Mesenchymal stem cell (in vitro differentiated cells and primary cell): Measurements from ENCODE around the gene CUL4A.

Source experiments
- DNase-seq: peaks from one replicate; pipeline ENCODE4 v3.0.0-alpha.2; 2013
- H2AFZ ChIP-seq: one replicate; pipeline ENCODE4 v1.6.1; 2013; ENCODE audit warnings: low read depth, mild to moderate bottlenecking, control low read depth, inconsistent platforms, low read length, moderate library complexity
- H2AK5ac ChIP-seq: 2 replicates; pipeline ENCODE4 v1.6.1; 2013; ENCODE audit warnings: low read length, moderate library complexity, mild to moderate bottlenecking, inconsistent platforms; ENCODE audit not compliant: severe bottlenecking
- H2BK120ac ChIP-seq: one replicate; pipeline ENCODE4 v1.6.1; 2013; ENCODE audit warnings: low read depth, mild to moderate bottlenecking, inconsistent platforms, low read length, moderate library complexity
- H2BK12ac ChIP-seq, 2 experiments: one replicate each; pipeline ENCODE4 v1.6.1; 2013; ENCODE audit warnings: inconsistent platforms in 2 of 2, low read length in 2 of 2, mild to moderate bottlenecking in 2 of 2, moderate library complexity in 2 of 2, control low read depth in 1 of 2
- H2BK15ac ChIP-seq: one replicate; pipeline ENCODE4 v1.6.1; 2013; ENCODE audit warnings: mild to moderate bottlenecking, low read depth, inconsistent platforms; ENCODE audit not compliant: poor library complexity, severe bottlenecking
- H2BK5ac ChIP-seq: 2 replicates; pipeline ENCODE4 v1.6.1; 2013; ENCODE audit warnings: low read depth, mild to moderate bottlenecking, low read length, control low read depth, inconsistent platforms; ENCODE audit not compliant: poor library complexity, severe bottlenecking
- H3K14ac ChIP-seq, 2 experiments: one replicate each; pipeline ENCODE4 v1.6.1; 2013; ENCODE audit warnings: inconsistent platforms in 2 of 2, low read length in 2 of 2, control low read depth in 1 of 2, mild to moderate bottlenecking in 1 of 2, moderate library complexity in 1 of 2
- H3K18ac ChIP-seq, 2 experiments: one replicate each; pipeline ENCODE4 v1.6.1; 2013; ENCODE audit warnings: inconsistent platforms in 2 of 2, low read length in 2 of 2, control low read depth in 1 of 2, low read depth in 1 of 2, mild to moderate bottlenecking in 1 of 2
- H3K23ac ChIP-seq, 2 experiments: one replicate each; pipeline ENCODE4 v1.6.1; 2013; ENCODE audit warnings: inconsistent platforms in 2 of 2, low read length in 2 of 2, mild to moderate bottlenecking in 2 of 2, moderate library complexity in 2 of 2, control low read depth in 1 of 2
- H3K27ac ChIP-seq: 2 replicates; pipeline ENCODE4 v1.5.1; 2013; ENCODE audit warnings: mild to moderate bottlenecking, moderate library complexity, low read length, control low read depth, inconsistent platforms; ENCODE audit not compliant: poor library complexity, severe bottlenecking
- H3K27me3 ChIP-seq, 2 experiments: 2 replicates each; pipeline versions ENCODE4 v1.6.1 to v1.7.0; 2013; ENCODE audit warnings: low read length in 2 of 2, mild to moderate bottlenecking in 2 of 2, moderate library complexity in 2 of 2, control low read depth in 1 of 2, inconsistent platforms in 1 of 2; ENCODE audit not compliant: control insufficient read depth in 1 of 2, insufficient read depth in 1 of 2
- H3K36me3 ChIP-seq, 2 experiments: 2 replicates each; pipeline versions ENCODE4 v1.6.1 to v1.7.0; 2013; ENCODE audit warnings: low read length in 2 of 2, control low read depth in 1 of 2, inconsistent platforms in 1 of 2, low read depth in 1 of 2, mild to moderate bottlenecking in 1 of 2; ENCODE audit not compliant: insufficient read depth in 2 of 2, control insufficient read depth in 1 of 2
- H3K4ac ChIP-seq, 2 experiments: one replicate each; pipeline ENCODE4 v1.6.1; 2013; ENCODE audit warnings: inconsistent platforms in 2 of 2, low read length in 2 of 2, mild to moderate bottlenecking in 2 of 2, moderate library complexity in 2 of 2, control low read depth in 1 of 2, low read depth in 1 of 2
- H3K4me1 ChIP-seq: 2 replicates; pipeline ENCODE4 v1.6.1; 2013; ENCODE audit warnings: low read depth, low read length, control low read depth; ENCODE audit not compliant: control insufficient read depth, insufficient read depth
- H3K4me2 ChIP-seq: 2 replicates; pipeline ENCODE4 v1.6.1; 2013; ENCODE audit warnings: low read length, mild to moderate bottlenecking, inconsistent platforms; ENCODE audit not compliant: poor library complexity, severe bottlenecking
- H3K4me3 ChIP-seq, 2 experiments: 2 replicates each; pipeline versions ENCODE4 v1.5.1 to v1.7.0; 2013; ENCODE audit warnings: low read length in 2 of 2, mild to moderate bottlenecking in 2 of 2, control low read depth in 1 of 2, low read depth in 1 of 2; ENCODE audit not compliant: insufficient read depth in 1 of 2
- H3K79me1 ChIP-seq: replicated peaks from 2 replicates; pipeline ENCODE4 v1.6.1; 2013; ENCODE audit warnings: mild to moderate bottlenecking, control low read depth, low read length, inconsistent platforms; ENCODE audit not compliant: poor library complexity, severe bottlenecking
- H3K9ac ChIP-seq: 2 replicates; pipeline ENCODE4 v1.7.0; 2013; ENCODE audit warnings: mild to moderate bottlenecking, low read length, moderate library complexity
- H3K9me3 ChIP-seq: 2 replicates; pipeline ENCODE4 v1.7.0; 2013; ENCODE audit warnings: mild to moderate bottlenecking, low read length; ENCODE audit not compliant: control insufficient read depth
- H4K8ac ChIP-seq: one replicate; pipeline ENCODE4 v1.6.1; 2013; ENCODE audit warnings: inconsistent platforms, mild to moderate bottlenecking, low read length, moderate library complexity
- H4K91ac ChIP-seq: one replicate; pipeline ENCODE4 v1.6.1; 2013; ENCODE audit warnings: mild to moderate bottlenecking, low read length, inconsistent platforms
- WGBS: methylation state at CpG from one replicate; pipeline ENCODE4 v1.1.7; 2013; ENCODE audit warnings: mixed read lengths; 5-methylcytosine and 5-hydroxymethylcytosine counted together

The CUL4A gene

GRCh38 chr13:113184568-113185440, 24.6 kb upstream of the CUL4A start:
- Histone ChIP-seq H3K18ac (peak overlapping the region in 1 of 2 experiments; percentile 61), H2AFZ (no peak overlapping the region), H3K9me3 (no peaks in the 10 kb centered on the region), H2BK12ac (peak overlapping the region in 1 of 2 experiments; percentile 57), H3K9ac (no peak overlapping the region), H3K27me3 (no peaks in the 10 kb centered on the region), H4K91ac (no peak overlapping the region), H4K8ac (no peak overlapping the region), H3K27ac (no peak overlapping the region), H3K79me1 (peaks cover 12% of the 10 kb centered on the region), H2BK120ac (no peak overlapping the region), H2AK5ac (no peak overlapping the region), H3K36me3 (peaks cover 16 to 69% of the 10 kb centered on the region in 2 experiments), H3K4ac (no peak overlapping the region), H2BK15ac (no peak overlapping the region), H2BK5ac (no peak overlapping the region), H3K23ac (no peak overlapping the region), H3K14ac (no peak overlapping the region), H3K4me1 (peaks cover 34% of the 10 kb centered on the region), H3K4me2 (peak overlapping the region; percentile 21), H3K4me3 (no peak overlapping the region)
- 88% methylated on average over 22 of the region's 22 CpGs for WGBS
- DNase-seq, result no peak

GRCh38 chr13:113186061-113186900, 23.1 kb upstream of the CUL4A start:
- Histone ChIP-seq H2BK5ac (no peak overlapping the region), H3K27me3 (no peaks in the 10 kb centered on the region), H3K4ac (peak overlapping the region; percentile 57 to 93), H3K36me3 (peaks cover 11 to 65% of the 10 kb centered on the region in 2 experiments), H2AFZ (no peak overlapping the region), H2AK5ac (peak overlapping the region; percentile 96), H2BK12ac (peak overlapping the region in 1 of 2 experiments; percentile 99), H3K4me3 (peak overlapping the region in 1 of 2 experiments; percentile 75), H3K79me1 (peaks cover 8% of the 10 kb centered on the region), H3K4me1 (peaks cover 33% of the 10 kb centered on the region), H3K18ac (peak overlapping the region in 1 of 2 experiments; percentile 90), H3K9me3 (no peaks in the 10 kb centered on the region), H3K27ac (no peak overlapping the region), H2BK15ac (no peak overlapping the region), H3K23ac (no peak overlapping the region), H4K91ac (peak overlapping the region; percentile 70), H3K9ac (peak overlapping the region; percentile 91), H4K8ac (peak overlapping the region; percentile 97), H2BK120ac (no peak overlapping the region), H3K4me2 (no peak overlapping the region), H3K14ac (no peak overlapping the region)
- DNase-seq, result no peak
- 80% methylated on average over 12 of the region's 13 CpGs for WGBS

DNA sequence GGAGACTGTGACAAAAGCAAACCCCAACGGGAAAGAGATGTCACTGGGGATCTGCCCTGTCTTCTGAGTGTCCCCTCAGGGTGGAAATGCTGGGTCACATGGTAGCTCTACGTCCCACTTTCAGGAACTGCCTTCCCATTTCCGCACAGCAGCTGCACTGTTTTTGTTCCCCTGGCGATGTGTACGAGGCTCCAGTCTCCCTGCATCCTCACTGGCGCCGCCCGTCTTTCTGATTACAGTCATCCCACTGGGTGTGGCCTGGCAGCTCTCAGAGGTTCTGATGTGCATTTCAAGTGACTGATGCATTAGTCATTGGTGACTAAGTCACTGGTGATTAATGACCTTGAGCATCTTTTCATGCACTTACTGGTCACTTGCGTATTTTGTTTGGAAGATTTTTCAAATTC, 22.1 kb upstream of the CUL4A start:
- no peak overlapping the region for H4K8ac ChIP-seq
- peak overlapping the region; percentile 15 for H4K91ac ChIP-seq
- H3K27me3 ChIP-seq, result no peaks in the 10 kb centered on the region
- peaks cover 27% of the 10 kb centered on the region for H3K4me1 ChIP-seq
- H3K79me1 ChIP-seq, result peaks cover 8% of the 10 kb centered on the region
- peak overlapping the region in 1 of 2 experiments; percentile 59 for H2BK12ac ChIP-seq
- H3K14ac ChIP-seq, result no peak overlapping the region
- WGBS, result under 1% methylated on average over 8 of the region's 9 CpGs
- peak overlapping the region; percentile 91 for H3K9ac ChIP-seq
- no peak overlapping the region for H2AFZ ChIP-seq
- peaks cover 15 to 64% of the 10 kb centered on the region in 2 experiments for H3K36me3 ChIP-seq
- H2AK5ac ChIP-seq, result no peak overlapping the region
- peak overlapping the region in 1 of 2 experiments; percentile 75 for H3K4me3 ChIP-seq
- H3K27ac ChIP-seq, result peak overlapping the region; percentile 69
- H2BK120ac ChIP-seq, result no peak overlapping the region
- H2BK15ac ChIP-seq, result no peak overlapping the region
- peak; percentile 99 for DNase-seq
- no peaks in the 10 kb centered on the region for H3K9me3 ChIP-seq
- H3K4me2 ChIP-seq, result peak overlapping the region; percentile 17
- H3K4ac ChIP-seq, result peak overlapping the region; percentile 39 to 68
- no peak overlapping the region for H2BK5ac ChIP-seq
- peak overlapping the region in 1 of 2 experiments; percentile 34 for H3K23ac ChIP-seq
- H3K18ac ChIP-seq, result peak overlapping the region; percentile 37 to 93
